ENCODE measurements around the gene SLC24A3.

DNA sequence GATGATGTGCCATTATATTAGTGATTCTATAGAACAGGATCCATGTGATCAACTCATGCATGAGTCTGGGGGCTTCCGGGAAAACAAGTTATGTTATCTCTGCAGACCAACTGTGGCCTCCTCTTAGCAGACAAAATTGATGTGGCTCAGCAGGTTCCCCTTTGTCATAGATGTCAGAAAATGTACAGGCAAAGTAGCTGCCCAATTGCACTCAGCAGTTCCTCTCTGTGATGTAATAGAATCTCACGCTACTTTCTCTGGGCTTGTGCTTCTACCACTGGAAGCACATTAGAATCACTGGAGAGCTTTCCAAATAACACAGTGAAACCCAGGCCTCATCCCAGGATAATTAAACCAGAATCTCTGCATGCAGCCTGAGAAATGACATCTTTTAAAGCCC, 253.1 kb downstream of the SLC24A3 start:
- TF ChIP-seq, protein P1, sequence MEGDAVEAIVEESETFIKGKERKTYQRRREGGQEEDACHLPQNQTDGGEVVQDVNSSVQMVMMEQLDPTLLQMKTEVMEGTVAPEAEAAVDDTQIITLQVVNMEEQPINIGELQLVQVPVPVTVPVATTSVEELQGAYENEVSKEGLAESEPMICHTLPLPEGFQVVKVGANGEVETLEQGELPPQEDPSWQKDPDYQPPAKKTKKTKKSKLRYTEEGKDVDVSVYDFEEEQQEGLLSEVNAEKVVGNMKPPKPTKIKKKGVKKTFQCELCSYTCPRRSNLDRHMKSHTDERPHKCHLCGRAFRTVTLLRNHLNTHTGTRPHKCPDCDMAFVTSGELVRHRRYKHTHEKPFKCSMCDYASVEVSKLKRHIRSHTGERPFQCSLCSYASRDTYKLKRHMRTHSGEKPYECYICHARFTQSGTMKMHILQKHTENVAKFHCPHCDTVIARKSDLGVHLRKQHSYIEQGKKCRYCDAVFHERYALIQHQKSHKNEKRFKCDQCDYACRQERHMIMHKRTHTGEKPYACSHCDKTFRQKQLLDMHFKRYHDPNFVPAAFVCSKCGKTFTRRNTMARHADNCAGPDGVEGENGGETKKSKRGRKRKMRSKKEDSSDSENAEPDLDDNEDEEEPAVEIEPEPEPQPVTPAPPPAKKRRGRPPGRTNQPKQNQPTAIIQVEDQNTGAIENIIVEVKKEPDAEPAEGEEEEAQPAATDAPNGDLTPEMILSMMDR (IDR thresholded peaks at IDR 0.05) = no peak
- no peak for TF ChIP-seq POLR2A (IDR thresholded peaks at IDR 0.05)

All from heart left ventricle (tissue), 13 donors.